HUES48 (cell line): ENCODE results near the gene PLCB2.
A peak's percentile ranks its signal among the peaks of the same experiment; 100 is the strongest.

Experiments used
- H3K27ac ChIP-seq: one replicate; pipeline ENCODE4 v1.7.0; 2013; ENCODE audit warnings: low read depth, low read length, inconsistent platforms
- H3K27me3 ChIP-seq: 2 replicates; pipeline ENCODE4 v1.6.1; 2013; ENCODE audit warnings: mild to moderate bottlenecking, low read length; ENCODE audit not compliant: control insufficient read depth, insufficient read depth
- H3K36me3 ChIP-seq: 2 replicates; pipeline ENCODE4 v1.6.1; 2013; ENCODE audit warnings: low read length; ENCODE audit not compliant: control insufficient read depth, insufficient read depth
- H3K4me1 ChIP-seq: 2 replicates; pipeline ENCODE4 v1.6.1; 2013; ENCODE audit warnings: mild to moderate bottlenecking, low read length; ENCODE audit not compliant: control insufficient read depth, insufficient read depth
- H3K4me3 ChIP-seq: 2 replicates; pipeline ENCODE4 v1.5.1; 2013; ENCODE audit warnings: mild to moderate bottlenecking, low read depth, low read length
- H3K9ac ChIP-seq: 2 replicates; pipeline ENCODE4 v1.6.1; 2013; ENCODE audit warnings: mild to moderate bottlenecking, low read depth, low read length, moderate library complexity
- H3K9me3 ChIP-seq: 2 replicates; pipeline ENCODE4 v1.6.1; 2013; ENCODE audit warnings: low read length; ENCODE audit not compliant: control insufficient read depth, insufficient read depth

PLCB2 gene

DNA sequence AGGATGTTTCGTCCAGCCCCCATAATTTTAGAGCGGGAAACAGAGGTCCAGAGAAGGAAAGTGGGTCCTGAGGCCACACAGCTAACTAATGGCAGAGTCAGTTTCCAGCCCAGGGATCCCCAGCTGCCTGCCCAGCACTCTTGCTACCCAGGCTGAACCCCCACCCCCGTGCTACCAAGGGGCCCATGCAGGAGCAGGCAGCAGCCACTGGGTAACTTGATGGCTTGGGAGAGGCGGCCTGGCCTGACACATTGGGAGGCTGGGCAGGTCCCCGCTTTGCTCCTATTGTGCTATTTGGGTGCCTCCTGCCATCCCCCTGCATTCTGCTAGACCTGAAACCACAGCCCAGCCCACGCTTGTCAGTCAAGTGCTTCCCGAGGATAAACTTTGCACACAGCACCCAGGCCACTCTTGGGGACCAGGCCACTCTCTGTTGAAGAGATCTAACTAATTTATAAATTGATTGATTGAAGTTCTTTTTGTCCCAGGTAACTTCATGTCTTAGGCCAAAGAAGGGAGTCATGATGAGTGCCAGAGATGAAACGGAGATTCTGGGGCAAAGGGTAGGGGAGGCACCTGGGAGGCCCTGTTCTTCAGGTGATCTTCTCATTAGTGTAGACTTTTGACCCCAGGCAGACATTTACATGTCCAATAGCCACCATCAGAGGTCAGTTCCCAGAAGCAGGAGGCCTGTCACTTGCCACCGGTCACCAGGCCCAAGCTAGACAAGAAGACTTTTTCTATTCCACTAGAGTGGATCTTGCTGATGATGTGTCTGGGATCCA, 61.9 kb downstream of the PLCB2 start:
- H3K9me3 ChIP-seq, result no peaks in the 10 kb centered on the region
- no peak overlapping the region for H3K27ac ChIP-seq
- H3K27me3 ChIP-seq, result no peaks in the 10 kb centered on the region
- peaks cover 5% of the 10 kb centered on the region; the same call in 1 of the 2 replicates for H3K4me1 ChIP-seq
- no peaks in the 10 kb centered on the region for H3K36me3 ChIP-seq
- H3K9ac ChIP-seq, result no peak overlapping the region
- H3K4me3 ChIP-seq, result no peak overlapping the region

DNA sequence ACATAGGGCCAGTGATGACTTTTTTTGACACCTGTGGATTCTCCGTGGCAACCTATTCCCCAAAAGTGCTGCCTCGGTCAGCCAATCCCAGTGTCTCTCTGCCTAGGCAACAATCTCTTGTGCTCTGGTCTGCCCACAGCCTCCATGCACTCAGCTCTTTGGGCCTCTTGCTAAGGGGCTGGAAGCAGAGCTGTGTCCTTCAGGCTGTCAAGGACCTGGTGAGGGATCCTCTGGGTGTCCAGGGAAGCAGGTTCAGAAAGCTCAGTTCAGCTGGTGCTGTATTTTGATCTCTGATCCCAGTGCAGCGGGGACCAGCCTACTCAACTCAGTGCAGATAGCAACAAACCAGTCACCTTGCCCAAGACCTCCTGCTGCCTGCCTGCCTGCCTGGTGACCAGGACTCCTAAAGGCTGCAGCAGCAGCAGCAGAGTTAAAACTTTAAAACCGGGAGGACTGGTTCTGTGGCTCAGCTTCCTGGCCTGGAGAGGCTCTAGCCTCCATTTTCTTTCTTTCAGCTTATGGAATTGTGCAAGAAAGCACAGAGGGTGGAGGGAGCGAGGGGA, 62.7 kb downstream of the PLCB2 start:
- Histone ChIP-seq H3K9me3 (no peaks in the 10 kb centered on the region), H3K4me1 (peaks cover 6% of the 10 kb centered on the region), H3K4me3 (no peak overlapping the region), H3K27me3 (no peaks in the 10 kb centered on the region), H3K27ac (no peak overlapping the region), H3K9ac (no peak overlapping the region), H3K36me3 (no peaks in the 10 kb centered on the region)

DNA sequence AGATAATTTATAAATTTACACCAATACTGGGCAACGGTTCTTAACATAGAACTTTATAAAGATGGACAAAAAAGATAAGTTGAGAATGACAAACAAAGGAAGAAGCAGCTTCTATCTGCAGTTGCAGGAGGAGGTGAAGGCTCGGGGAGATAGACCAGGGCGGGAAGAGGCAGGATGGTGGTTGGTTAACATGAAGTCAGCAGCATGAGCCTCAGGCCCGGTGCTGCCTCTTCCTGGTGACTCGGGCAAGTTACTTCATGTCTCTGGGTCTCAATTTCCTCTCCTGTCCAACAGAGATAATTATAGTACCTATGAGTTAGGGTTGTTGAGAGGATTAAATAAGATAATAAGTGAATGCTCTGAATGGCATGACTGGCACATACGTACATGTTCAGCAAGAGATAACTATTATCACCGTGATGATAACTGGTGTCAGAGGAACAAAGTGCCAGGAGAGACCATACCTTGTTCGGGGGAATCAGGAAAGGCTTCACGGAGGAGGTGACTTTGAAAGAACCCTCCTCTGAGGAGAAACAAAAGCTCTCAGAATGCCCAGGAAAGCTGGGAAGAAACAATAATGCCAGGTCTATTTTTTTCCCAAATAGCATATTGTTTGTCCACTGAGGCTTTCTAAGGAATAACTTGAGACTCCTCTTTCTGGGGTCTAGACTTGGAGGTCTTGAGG, 64.5 kb downstream of the PLCB2 start:
- Histone ChIP-seq H3K9ac (no peak overlapping the region), H3K27me3 (no peaks in the 10 kb centered on the region), H3K9me3 (no peaks in the 10 kb centered on the region), H3K4me1 (peaks cover 21% of the 10 kb centered on the region), H3K4me3 (no peak overlapping the region), H3K27ac (no peak overlapping the region), H3K36me3 (no peaks in the 10 kb centered on the region)

- H3K27ac ChIP-seq, result no peak overlapping the region
- H3K9ac ChIP-seq, result no peak overlapping the region
- H3K27me3 ChIP-seq, result peaks cover 5% of the 10 kb centered on the region
- no peaks in the 10 kb centered on the region for H3K9me3 ChIP-seq
- no peaks in the 10 kb centered on the region for H3K36me3 ChIP-seq
- peaks cover 23% of the 10 kb centered on the region for H3K4me1 ChIP-seq
- no peak overlapping the region for H3K4me3 ChIP-seq
These were observed 65.1 kb downstream of the PLCB2 start for GRCh38 chr15:40242601-40243000.

- H3K4me1 ChIP-seq, result peaks cover 23% of the 10 kb centered on the region
- H3K27ac ChIP-seq, result no peak overlapping the region
- H3K36me3 ChIP-seq, result no peaks in the 10 kb centered on the region
- no peaks in the 10 kb centered on the region for H3K9me3 ChIP-seq
- H3K4me3 ChIP-seq, result no peak overlapping the region
- no peak overlapping the region for H3K9ac ChIP-seq
- peaks cover 5% of the 10 kb centered on the region for H3K27me3 ChIP-seq
These were observed 65.5 kb downstream of the PLCB2 start for GRCh38 chr15:40242213-40242599.

DNA sequence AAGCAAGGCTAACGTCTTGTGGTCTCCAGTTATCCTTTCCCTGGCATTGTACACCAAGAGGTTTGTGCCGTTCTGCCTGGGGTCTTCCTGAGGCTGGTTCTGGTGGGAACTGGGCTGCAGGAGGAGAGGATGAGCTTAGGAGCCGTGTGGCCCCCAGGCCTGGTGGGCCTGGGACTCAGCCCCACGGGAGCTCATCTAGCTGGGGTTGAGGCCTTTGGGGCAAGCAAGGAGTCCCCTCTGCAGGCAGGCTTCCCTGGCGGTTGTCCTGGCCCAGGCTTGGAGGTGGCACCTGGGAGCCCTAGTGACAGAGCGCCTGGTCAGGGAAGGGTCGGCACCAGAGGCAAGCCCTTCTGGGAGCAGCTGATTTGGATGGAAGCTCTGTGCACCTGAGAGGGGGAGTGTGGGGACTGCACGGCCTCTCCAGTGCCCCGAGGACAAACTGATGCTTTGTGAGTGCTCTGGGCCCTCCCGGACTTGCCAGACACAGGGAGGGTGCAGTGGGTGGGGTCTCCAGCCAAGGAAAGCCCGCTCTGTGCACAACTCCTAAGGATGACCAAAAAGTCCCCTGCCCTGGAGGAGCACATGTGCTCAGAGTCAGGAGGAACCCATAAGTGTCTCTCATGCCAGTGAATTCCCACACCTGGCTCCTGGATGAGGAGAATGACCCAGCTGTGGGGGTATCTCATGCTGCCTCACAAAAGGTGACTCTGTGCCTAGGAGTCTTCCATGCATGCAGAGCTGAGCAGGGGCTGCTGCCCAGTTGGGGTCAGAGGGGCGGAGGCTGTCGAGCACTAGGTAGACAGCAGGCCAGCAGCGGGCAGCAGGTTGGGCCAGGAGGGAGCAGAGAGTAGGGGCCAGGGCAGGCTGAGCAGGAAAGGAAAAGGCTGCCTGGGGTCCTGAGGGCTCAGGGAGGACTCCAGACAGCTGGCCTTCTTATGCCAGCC, 66.2 kb downstream of the PLCB2 start:
- no peak overlapping the region for H3K9ac ChIP-seq
- H3K27ac ChIP-seq, result no peak overlapping the region
- peaks cover 5% of the 10 kb centered on the region for H3K27me3 ChIP-seq
- no peaks in the 10 kb centered on the region for H3K9me3 ChIP-seq
- no peak overlapping the region for H3K4me3 ChIP-seq
- no peaks in the 10 kb centered on the region for H3K36me3 ChIP-seq
- peaks cover 23% of the 10 kb centered on the region for H3K4me1 ChIP-seq

DNA sequence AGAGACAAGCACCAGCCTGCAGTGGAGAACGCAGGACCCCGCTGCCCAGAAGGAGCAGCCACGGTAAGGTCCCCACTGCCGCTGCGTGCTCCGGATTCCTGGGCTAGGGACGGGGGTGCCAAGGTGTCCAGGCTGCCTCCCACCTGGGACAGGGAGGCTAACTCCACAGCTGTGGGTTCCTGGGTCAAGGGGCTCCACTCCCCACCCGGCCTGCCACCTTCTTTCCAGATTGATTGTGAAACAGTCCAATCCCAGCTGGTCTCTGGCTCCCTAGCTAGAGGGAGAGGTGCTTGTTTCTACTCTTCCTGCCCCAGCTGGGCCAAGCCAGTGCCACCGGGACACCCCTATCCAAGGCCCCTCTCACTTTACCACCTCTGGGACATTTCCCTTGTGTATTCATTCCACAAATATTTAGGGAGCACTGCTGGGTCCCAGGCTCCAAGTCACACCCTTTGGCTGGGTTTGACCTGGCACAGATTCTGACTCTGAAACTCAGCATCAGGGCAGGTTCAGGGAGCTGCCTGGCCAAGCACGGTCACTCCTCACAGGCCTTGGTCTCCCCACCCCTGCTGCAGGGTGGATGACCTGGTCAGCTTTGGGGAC, 67.0 kb downstream of the PLCB2 start:
- H3K27ac ChIP-seq, result no peak overlapping the region
- peaks cover 23% of the 10 kb centered on the region for H3K4me1 ChIP-seq
- H3K4me3 ChIP-seq, result no peak overlapping the region
- H3K9me3 ChIP-seq, result no peaks in the 10 kb centered on the region
- peaks cover 5% of the 10 kb centered on the region for H3K27me3 ChIP-seq
- no peaks in the 10 kb centered on the region for H3K36me3 ChIP-seq
- no peak overlapping the region for H3K9ac ChIP-seq

- Histone ChIP-seq H3K4me3 (peak overlapping the region; percentile 47; the same call in 1 of the 2 replicates), H3K27ac (no peak overlapping the region), H3K36me3 (no peaks in the 10 kb centered on the region), H3K9me3 (no peaks in the 10 kb centered on the region), H3K9ac (peak overlapping the region; percentile 7; the same call in 1 of the 2 replicates), H3K27me3 (peaks cover 5% of the 10 kb centered on the region), H3K4me1 (peaks cover 18% of the 10 kb centered on the region)
These were observed 67.8 kb downstream of the PLCB2 start for GRCh38 chr15:40239693-40240618.

DNA sequence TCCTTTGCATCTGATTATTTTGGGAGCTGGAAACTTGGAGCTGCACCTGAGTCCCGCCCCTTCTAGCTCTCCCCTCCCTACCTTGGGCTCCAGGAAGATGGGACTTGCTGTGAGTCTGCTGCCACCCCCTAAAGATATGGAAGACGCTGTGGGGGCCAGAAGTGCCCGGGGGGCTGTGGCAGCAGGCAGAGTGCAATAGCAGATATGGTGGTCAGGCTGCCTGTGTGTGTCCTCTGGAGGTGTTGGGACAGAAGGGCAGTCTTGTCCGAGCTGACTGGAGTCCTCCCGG, 68.4 kb downstream of the PLCB2 start:
- no peaks in the 10 kb centered on the region for H3K36me3 ChIP-seq
- H3K9me3 ChIP-seq, result no peaks in the 10 kb centered on the region
- peaks cover 5% of the 10 kb centered on the region for H3K27me3 ChIP-seq
- peaks cover 21% of the 10 kb centered on the region for H3K4me1 ChIP-seq
- H3K4me3 ChIP-seq, result peak overlapping the region; percentile 47
- no peak overlapping the region for H3K27ac ChIP-seq
- H3K9ac ChIP-seq, result peak overlapping the region; percentile 7; the same call in 1 of the 2 replicates
